GM21529 (cell line): ENCODE data around the gene MINK1.
"Not testable (repeated sequence)": the region's sequence is repeated elsewhere in the genome, so short reads cannot be mapped to it uniquely, and the experiment has no call there.

Experiments
- ATAC-seq: cut with Tn5 transposase; IDR thresholded peaks from one replicate; pipeline ENCODE4 v1.9.1; 2021; ENCODE audit not compliant: unreplicated experiment

The MINK1 gene

DNA sequence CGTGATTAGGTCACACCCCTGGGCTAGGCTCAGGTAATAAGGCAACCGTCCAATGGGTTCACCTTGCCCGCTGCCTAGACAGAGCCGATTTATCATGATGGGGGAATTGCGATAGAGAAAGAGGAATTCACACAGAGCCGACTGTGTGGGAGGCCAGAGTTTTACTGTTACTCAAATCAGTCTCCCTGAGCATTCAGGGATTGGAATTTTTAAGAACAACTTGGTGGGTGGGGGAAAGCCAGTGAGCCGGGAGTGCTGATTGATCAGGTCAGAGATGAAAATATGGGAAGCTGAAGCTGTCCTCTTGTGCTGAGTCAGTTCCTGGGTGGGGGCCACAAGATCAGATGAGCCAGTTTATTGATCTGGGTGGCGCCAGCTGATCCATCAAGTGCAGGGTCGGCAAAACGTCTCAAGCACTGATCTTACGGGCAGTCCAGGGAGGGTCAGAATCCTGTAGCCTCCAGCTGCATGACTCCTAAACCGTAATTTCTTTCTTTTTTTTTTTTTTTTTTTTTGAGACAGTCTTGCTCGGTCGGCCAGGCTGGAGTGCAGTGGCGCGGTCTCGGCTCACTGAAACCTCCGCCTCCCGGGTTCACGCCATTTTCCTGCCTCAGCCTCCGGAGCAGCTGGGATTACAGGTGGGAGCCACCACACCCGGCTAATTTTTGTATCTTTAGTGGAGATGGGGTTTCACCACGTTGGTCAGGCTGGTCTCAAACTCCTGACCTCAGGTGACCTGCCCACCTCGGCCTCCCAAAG, 93.6 kb downstream of the MINK1 start:
- ATAC-seq, result not testable (repeated sequence)

GRCh38 chr17:4928881-4929280, 95.7 kb downstream of the MINK1 start:
- no peak for ATAC-seq

GRCh38 chr17:4931963-4932362, 98.8 kb downstream of the MINK1 start, which contains the start of gene GP1BA:
Gene GP1BA, plus strand, starts transcription at chr17:4932277. Its CDS starts 328 bp downstream, at chr17:4932605.
- no peak for ATAC-seq

GRCh38 chr17:4932756-4933155, 99.6 kb downstream of the MINK1 start:
- ATAC-seq, result no peak

DNA sequence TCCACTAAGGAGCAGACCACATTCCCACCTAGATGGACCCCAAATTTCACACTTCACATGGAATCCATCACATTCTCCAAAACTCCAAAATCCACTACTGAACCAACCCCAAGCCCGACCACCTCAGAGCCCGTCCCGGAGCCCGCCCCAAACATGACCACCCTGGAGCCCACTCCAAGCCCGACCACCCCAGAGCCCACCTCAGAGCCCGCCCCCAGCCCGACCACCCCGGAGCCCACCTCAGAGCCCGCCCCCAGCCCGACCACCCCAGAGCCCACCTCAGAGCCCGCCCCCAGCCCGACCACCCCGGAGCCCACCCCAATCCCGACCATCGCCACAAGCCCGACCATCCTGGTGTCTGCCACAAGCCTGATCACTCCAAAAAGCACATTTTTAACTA, 100.5 kb downstream of the MINK1 start:
- no peak for ATAC-seq

- no peak for ATAC-seq
Measured at GRCh38 chr17:4934173-4934979, 101.2 kb downstream of the MINK1 start.

GRCh38 chr17:4935650-4936049, 102.5 kb downstream of the MINK1 start:
- ATAC-seq, result no peak

- ATAC-seq, result no peak
Measured at GRCh38 chr17:4936436-4936835, 103.3 kb downstream of the MINK1 start.

DNA sequence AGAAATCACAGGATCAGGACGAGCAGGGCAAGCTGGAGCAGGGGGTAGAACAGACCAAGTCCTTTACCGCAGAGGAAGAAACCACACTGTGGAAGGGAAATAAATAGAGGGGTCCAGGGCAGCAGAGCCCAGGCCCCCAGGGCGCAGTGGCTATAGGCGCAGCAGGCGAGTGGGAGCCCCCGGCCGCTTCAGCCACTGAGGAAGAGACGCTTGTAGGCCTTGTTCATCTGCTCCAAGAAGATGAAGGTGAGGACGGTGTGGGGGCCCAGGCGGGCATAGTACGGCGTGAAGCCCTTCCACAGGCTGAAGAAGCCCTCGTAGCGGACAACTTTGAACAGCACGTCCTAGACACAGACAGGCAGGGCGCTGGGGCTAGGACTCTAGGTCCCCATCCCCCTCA, 104.4 kb downstream of the MINK1 start:
- ATAC-seq, result no peak

GRCh38 chr17:4938069-4938491, 104.9 kb downstream of the MINK1 start:
- ATAC-seq, result no peak

DNA sequence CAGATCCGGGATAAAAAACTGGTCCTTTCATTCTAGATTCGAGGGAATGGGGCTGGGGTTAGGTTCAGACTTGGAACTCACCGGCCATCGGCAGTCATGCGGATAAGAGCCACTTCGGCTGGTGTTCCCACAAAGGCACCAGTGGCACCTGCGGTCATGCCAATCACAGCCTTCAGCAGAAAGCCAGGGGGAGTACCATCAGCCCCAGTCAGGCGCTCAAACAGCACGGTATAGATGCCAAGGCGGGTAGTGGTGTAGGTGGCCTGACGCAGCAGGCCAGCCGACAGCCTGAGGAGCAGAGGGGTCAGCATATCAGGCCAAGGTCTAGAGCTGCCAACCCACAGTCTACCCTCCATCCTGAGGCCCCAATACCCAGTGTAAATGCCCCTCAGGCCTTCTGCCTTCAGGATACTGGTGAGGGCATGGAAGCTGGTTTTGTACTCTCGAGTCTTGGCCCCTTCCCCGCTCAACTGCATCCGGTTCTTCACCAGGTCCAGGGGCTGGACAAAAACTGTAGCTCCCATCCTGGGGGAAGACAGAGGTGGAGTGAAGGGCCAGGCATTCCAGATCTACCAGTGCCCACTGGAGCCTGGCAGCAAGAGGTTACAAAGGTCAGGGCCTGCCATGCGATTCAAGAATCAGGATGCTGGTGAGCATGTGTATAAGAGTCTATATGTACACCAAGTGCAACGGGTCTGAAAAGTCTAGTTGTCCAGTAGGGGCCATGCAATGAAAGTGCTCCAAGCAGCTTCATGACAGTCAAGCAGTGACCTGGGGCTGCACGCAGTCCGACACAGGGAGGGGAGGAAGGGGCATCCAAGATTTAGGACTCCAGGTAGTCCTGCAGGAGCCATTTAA, 105.8 kb downstream of the MINK1 start:
- ATAC-seq, result no peak

- ATAC-seq, result no peak
Measured at GRCh38 chr17:4939546-4939795, 106.3 kb downstream of the MINK1 start.

- ATAC-seq, result peak; percentile 69
Measured at GRCh38 chr17:4939796-4940554, 106.8 kb downstream of the MINK1 start, which contains the start of the genes RNF167 and SLC25A11. Gene RNF167, plus strand, starts transcription at chr17:4940268. Its CDS starts 642 bp downstream, at chr17:4940910. Gene SLC25A11, minus strand, starts transcription at chr17:4940046. Its CDS starts 136 bp downstream, at chr17:4939910.

DNA sequence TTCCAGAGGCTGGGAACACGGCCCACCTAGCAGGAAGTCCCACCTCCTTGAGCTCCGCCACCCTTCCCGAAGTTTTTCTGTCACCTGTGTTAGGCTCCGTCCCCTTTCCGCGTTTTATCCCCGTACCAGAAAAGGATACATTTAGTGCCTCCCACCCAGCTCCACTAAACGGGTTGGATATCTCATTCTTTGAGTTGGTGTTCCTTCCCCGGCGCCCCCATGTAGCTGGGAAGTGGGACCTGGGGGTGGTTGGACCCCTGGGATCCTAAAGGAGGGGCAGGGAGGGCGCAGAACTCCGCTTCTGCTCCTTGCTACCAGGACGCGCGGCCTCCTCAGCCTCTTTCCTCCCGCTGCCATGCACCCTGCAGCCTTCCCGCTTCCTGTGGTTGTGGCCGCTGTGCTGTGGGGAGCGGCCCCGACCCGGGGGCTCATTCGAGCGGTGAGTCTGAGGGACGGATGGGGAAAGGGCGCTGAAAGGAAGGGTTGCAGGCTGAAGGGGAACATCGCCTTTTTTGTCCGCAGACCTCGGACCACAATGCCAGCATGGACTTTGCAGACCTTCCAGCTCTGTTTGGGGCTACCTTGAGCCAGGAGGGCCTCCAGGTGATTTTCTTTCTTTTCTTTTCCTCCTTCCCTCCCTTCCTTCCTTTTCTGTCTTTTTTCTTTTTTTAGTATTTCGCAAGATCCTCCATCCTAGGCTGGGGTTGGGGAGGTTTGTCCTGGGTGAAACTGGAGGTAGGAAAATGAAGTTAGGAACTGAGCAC, 107.6 kb downstream of the MINK1 start:
- no peak for ATAC-seq

GRCh38 chr17:4941319-4941610, 108.1 kb downstream of the MINK1 start:
- ATAC-seq, result no peak

GRCh38 chr17:4942760-4943508, 109.8 kb downstream of the MINK1 start:
- ATAC-seq, result no peak

DNA sequence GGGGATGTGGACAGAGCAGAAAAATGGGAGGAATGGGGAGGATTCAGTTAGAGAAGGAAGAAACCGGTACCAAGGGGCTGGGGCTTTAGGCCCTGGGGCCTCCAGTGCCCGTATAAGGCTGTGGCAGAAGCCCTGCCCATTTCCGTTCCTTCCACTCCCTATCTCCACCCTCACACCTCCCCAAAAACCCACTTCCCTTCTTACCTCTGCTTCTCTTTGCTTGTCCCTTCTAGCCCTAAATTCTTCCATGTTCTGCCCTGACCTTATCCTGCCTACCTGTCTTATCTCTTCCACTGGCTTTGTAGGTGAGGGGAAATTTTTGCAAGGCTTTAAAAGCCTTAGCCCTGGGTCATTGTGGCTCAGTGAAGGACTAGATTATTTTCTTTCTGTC, 111.0 kb downstream of the MINK1 start:
- ATAC-seq, result no peak

GRCh38 chr17:4944554-4945175, 111.5 kb downstream of the MINK1 start:
- no peak for ATAC-seq
